Urothelium cell line (cell line): ENCODE results near the gene SUCNR1.
"Not testable (repeated sequence)": the region's sequence is repeated elsewhere in the genome, so short reads cannot be mapped to it uniquely, and the experiment has no call there.

Source experiments
- DNase-seq: peaks from one replicate; pipeline ENCODE4 v3.0.0; 2011; ENCODE audit warnings: low spot score, mixed read lengths
- FAIRE-seq: peaks from 2 replicates; lab custom pipeline; 2011; peaks lifted over from hg19 to GRCh38; lab: Jason Lieb, UNC

The SUCNR1 gene

GRCh38 chr3:151871639-151872468 lies 1.6 kb upstream of the SUCNR1 start:
- no peak for DNase-seq
- FAIRE-seq: no peak

GRCh38 chr3:151874079-151874478 lies 636 bp downstream of the SUCNR1 start:
- not testable (repeated sequence) for DNase-seq, FAIRE-seq

- DNase-seq: no peak
- FAIRE-seq: no peak
These were observed 2.3 kb downstream of the SUCNR1 start for GRCh38 chr3:151875759-151876158.

GRCh38 chr3:151877269-151877668 lies 3.8 kb downstream of the SUCNR1 start:
- DNase-seq: no peak
- FAIRE-seq: no peak

GRCh38 chr3:151878465-151878864 lies 5.0 kb downstream of the SUCNR1 start:
- no peak for FAIRE-seq
- DNase-seq: no peak

GRCh38 chr3:151879037-151879436 lies 5.6 kb downstream of the SUCNR1 start:
- FAIRE-seq: no peak

GRCh38 chr3:151879679-151880415 lies 6.4 kb downstream of the SUCNR1 start:
- FAIRE-seq: no peak

More at GRCh38 chr3:151879037-151879436, 5.6 kb downstream of the SUCNR1 start:
- DNase-seq: no peak

GRCh38 chr3:151880416-151880690 lies 6.9 kb downstream of the SUCNR1 start:
- DNase-seq: no peak
- no peak for FAIRE-seq

More at GRCh38 chr3:151879679-151880415, 6.4 kb downstream of the SUCNR1 start:
- no peak for DNase-seq

- FAIRE-seq (no peak), DNase-seq (no peak)
These were observed 7.7 kb downstream of the SUCNR1 start for GRCh38 chr3:151881137-151881536.

- DNase-seq, FAIRE-seq: not testable (repeated sequence)
These were observed 12.0 kb downstream of the SUCNR1 start for GRCh38 chr3:151885397-151885796.

GRCh38 chr3:151887450-151888211 lies 14.2 kb downstream of the SUCNR1 start:
- not testable (repeated sequence) for DNase-seq, FAIRE-seq

- no peak for FAIRE-seq
- peak; percentile 3 for DNase-seq
These were observed 17.3 kb downstream of the SUCNR1 start for GRCh38 chr3:151890721-151891141.

GRCh38 chr3:151891721-151892120 lies 18.3 kb downstream of the SUCNR1 start:
- DNase-seq (no peak), FAIRE-seq (no peak)

- no peak for DNase-seq
- no peak for FAIRE-seq
These were observed 20.8 kb downstream of the SUCNR1 start for GRCh38 chr3:151894219-151894618.

GRCh38 chr3:151895478-151896241 lies 22.2 kb downstream of the SUCNR1 start:
- no peak for FAIRE-seq
- DNase-seq: no peak

GRCh38 chr3:151896246-151897012 lies 23.0 kb downstream of the SUCNR1 start:
- no peak for FAIRE-seq
- DNase-seq: peak; percentile 25

GRCh38 chr3:151898121-151898520 lies 24.7 kb downstream of the SUCNR1 start:
- not testable (repeated sequence) for DNase-seq, FAIRE-seq

GRCh38 chr3:151898564-151899261 lies 25.3 kb downstream of the SUCNR1 start:
- DNase-seq, FAIRE-seq: not testable (repeated sequence)

- DNase-seq (no peak), FAIRE-seq (no peak)
These were observed 26.6 kb downstream of the SUCNR1 start for GRCh38 chr3:151899996-151900395.
